Keratinocyte (primary cell): ENCODE measurements around the gene RTN4RL2.

Source experiments
- CTCF ChIP-seq, 3 experiments: IDR thresholded peaks in 1 of 3; conservative IDR thresholded peaks in 1 of 3; optimal IDR thresholded peaks in 1 of 3; 2 replicates in 2 of 3; 3 replicates in 1 of 3; pipeline versions ENCODE3 to v1.5.1; 2011; ENCODE audit warnings: low read length in 3 of 3, mild to moderate bottlenecking in 3 of 3, moderate library complexity in 2 of 3, control low read depth in 1 of 3, inconsistent platforms in 1 of 3; ENCODE audit not compliant: insufficient read depth in 2 of 3; ENCODE audit errors: extremely low read depth in 1 of 3
- EZH2 ChIP-seq: IDR thresholded peaks from one replicate; pipeline ENCODE4 v1.6.1; 2012; ENCODE audit warnings: inconsistent platforms, mild to moderate bottlenecking, low read length, moderate library complexity

- no peak for TF ChIP-seq CTCF (optimal IDR thresholded peaks at IDR 0.05 in 1 of 3, IDR thresholded peaks at IDR 0.05 in 1 of 3, conservative IDR thresholded peaks at IDR 0.05 in 1 of 3; ENCODE audit: extremely low read depth in 1 of 3, insufficient read depth in 2 of 3, low read length in 3 of 3)
- no peak for TF ChIP-seq EZH2
Measured at GRCh38 chr11:57504511-57504910, 44.2 kb downstream of the RTN4RL2 start.
